GM18951 (cell line): ENCODE results near the gene RGL3.
"Not testable (repeated sequence)": the region's sequence is repeated elsewhere in the genome, so short reads cannot be mapped to it uniquely, and the experiment has no call there.

Experiments used
- POLR2A ChIP-seq: IDR thresholded peaks from 4 replicates; pipeline ENCODE4 v1.6.1; 2011; ENCODE audit warnings: mild to moderate bottlenecking; ENCODE audit not compliant: insufficient read length, insufficient read depth; ENCODE audit errors: extremely low read depth
- in situ Hi-C: fragments of 300-500 bp; cut with MboI; formaldehyde crosslinking; loops from one replicate; pipeline ENCODE4 v1.12.0; 2022; ENCODE audit warnings: low sequenced_read_pairs, mixed read lengths, inconsistent platforms; ENCODE audit not compliant: unreplicated experiment

RGL3 gene

DNA sequence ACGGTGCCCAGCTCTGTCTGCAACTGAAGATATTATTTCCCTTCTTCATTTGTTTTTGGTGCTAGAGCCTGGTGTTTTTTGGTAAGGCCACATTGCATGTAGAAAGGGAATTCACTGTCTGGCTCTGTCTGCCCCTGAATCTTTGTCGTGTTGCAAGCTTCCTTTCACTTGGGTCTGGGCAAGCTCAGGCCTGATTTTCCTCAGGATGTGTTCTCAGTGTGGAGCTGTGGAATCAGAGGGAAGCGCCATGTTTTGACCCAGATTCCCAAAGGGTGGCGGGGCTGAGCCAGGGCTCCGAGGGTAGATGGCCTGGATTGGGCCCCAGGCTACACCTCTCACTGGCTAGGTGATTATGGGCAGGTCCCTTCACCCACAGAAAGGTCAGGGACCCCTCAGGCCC lies 24.9 kb upstream of the RGL3 start:
- no peak for TF ChIP-seq POLR2A
- in situ Hi-C loops, result no loop called here

DNA sequence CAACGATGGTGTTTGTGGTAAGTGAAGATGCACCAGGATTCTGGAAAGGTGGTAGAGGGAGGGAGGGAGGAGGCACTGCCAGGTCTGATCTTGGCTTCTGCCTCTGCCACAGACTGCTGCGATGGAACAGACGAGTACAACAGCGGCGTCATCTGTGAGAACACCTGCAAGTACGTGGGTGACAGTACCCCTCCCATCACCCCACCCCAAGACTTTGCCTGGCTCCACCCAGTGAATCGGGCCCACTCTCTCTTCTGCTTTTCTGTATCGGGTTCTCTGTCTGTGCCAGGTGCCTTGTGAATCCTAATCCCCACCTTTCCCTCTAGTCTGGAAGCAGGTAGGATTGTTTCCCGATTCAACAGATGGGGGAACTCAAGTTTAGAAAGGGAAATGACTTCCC lies 18.8 kb upstream of the RGL3 start:
- in situ Hi-C loops, result no loop called here
- TF ChIP-seq POLR2A, result no peak

DNA sequence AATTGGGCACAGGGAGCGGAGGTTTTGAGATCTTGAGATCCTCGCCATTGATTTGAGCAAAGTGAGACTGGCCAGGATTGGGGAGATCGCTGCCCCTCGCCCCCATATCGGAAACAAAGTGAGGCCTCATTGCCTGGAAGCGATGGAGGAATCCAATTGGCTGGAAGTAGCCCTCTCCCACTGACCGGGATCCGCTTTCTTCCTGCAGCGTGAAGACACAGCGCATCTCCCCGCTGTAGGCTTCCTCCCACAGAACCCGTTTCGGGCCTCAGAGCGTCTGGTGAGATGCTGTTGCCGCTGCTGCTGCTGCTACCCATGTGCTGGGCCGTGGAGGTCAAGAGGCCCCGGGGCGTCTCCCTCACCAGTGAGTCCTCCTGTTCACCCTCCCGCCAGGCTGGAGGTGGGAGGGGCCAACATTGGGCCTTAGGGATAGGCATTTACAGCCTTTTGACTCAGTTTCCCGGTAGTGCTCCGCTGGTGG lies 16.8 kb upstream of the RGL3 start:
- in situ Hi-C loops, result no loop called here
- no peak for TF ChIP-seq POLR2A

- in situ Hi-C loops, result no loop called here
- peak; percentile 82 for TF ChIP-seq POLR2A
Measured at GRCh38 chr19:11435057-11435832, 16.1 kb upstream of the RGL3 start, which contains the start of the genes ODAD3 and PRKCSH. ODAD3 (minus strand) TSS chr19:11435121; CDS start chr19:11435016, 105 bp downstream. PRKCSH (plus strand) TSS chr19:11435635; CDS start chr19:11436118, 483 bp downstream.

DNA sequence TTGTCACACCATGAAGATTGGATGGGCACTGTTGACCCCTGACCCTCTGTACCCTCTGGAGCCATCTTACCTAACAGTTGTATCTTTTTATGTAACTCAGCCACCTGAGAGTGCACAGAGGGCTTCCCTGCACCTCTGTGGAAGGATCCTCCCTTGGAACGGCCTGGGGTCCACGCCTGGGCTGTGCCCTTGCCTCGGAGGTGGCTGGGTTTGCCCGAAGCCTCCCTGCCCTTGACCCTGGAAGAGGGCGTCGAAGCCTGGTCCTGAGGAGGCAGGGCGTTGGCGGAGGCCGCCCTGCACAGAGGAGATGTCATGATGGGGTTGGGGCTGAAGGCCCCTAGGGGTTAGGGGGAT lies 15.6 kb upstream of the RGL3 start:
- in situ Hi-C loops, result no loop called here
- TF ChIP-seq POLR2A, result no peak

- in situ Hi-C loops, result not testable (repeated sequence)
Measured at GRCh38 chr19:11433526-11433925, 14.4 kb upstream of the RGL3 start.

DNA sequence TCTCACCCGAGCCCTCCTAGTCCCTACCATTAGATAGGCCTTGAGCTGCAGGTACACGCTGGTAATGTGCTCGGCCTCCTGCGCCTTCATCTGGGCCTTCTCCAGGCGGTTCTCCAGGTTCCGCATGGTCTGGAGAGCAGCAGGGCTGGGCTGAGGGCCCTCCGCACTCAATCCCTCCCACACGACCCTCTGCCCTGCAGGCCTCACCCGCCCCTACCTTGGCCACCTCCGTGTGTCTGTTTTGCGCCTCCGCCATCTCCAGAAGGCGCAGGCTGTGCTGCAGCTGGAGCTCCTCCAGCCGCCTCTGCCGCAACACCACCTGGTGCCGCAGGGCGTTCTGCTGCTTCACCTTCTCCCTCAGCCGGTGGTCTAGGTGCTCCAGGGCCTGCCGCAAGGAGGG lies 7.5 kb upstream of the RGL3 start:
- in situ Hi-C loops, result no loop called here
- no peak for TF ChIP-seq POLR2A

DNA sequence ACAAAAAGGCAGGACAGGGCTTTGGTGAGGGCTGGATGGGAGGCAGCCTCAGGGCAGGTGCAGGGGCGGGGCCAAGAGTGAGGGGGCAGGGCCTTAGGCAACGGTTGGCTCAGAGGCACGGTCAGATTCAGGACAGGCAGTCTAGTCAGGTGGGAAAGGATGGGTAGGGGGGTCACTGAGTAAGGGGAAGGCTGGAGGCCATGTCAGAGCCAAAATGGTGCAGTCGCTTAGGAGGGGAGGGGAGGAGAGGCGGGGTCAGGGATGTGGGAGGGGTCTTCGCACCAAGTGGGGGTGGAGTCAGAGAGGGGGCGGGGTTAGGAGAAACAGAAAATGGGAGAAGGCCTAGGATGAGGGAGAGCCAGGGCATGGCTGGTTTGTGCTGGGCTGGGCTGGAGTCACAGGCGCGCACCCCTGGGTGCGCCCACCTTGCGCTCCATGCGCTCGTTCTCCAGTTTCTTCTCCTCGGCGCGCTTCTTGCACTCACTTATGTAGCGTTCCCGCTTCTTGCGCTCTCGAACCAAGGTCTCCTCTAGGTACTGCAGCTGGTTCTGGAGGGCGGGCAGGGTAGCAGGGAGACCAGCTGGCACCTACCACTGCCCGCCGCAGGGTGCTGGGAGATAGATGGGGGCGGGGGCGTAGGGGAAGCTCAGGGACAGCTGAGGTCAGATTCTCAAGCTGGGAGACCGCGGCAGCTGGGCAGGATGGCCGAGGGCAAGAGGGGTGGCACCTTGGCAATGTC lies 6.8 kb upstream of the RGL3 start:
- in situ Hi-C loops, result no loop called here
- TF ChIP-seq POLR2A, result no peak

DNA sequence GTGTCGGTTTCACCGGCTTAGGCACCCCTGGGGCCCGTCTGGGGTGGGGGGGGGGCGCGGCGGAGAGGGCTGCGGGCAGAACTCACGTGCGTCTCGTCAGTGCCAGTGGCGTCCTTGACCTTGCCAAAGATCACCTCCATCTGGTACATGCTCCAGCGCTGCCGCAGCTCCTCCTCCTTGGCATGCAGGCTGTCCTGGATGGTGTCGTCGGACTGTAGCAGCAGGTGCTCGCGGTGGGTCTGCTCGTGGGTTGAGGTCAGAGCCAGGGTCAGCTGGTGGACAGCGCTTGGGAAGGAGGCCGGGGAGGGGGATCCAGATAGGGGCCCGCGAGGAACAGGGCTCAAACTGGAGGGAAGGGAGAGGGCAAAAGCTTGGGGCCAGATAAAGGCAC lies 4.7 kb upstream of the RGL3 start:
- in situ Hi-C loops, result no loop called here
- TF ChIP-seq POLR2A, result no peak

DNA sequence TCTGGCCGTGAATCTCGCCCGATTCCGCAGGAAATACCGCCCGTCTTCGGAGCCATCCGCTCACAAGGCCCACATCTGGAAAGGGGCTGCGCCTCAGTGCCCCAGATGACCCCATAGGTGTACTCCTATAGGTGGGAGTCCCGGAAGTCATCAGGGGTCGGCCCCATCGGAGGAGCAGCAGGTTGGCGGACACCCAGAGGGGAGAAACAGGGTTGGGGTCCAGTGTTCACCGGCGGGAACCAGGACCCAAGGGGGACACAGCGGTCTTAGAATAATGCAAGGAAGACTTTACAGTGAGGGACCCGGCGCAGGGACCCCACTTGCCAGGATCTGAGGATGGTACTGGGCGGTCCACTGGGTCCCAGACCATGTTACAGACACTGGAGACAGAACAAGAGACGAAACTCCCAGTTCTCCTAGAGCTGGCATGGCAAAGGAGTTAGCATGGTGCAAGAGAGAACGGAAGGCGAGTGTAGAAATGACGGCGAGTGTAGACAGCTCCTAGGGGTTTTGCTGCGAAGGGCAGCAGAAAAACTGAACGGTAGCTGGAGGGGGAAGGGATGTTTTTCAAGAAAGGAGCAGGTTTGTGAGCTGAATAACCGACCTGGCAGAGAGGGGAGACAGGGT lies 4.2 kb upstream of the RGL3 start:
- no peak for TF ChIP-seq POLR2A
- in situ Hi-C loops, result no loop called here

GRCh38 chr19:11422163-11423065 lies 3.3 kb upstream of the RGL3 start:
- no peak for TF ChIP-seq POLR2A
- in situ Hi-C loops, result no loop called here

- in situ Hi-C loops, result no loop called here
- no peak for TF ChIP-seq POLR2A
Measured at GRCh38 chr19:11421371-11422098, 2.4 kb upstream of the RGL3 start.
